ENCODE results near the gene GGCX. TPM values are rescaled to one million over a fixed set of nuclear protein-coding genes. Genes with fewer than 3 reads are reported as not detected.

GGCX gene
- total and polyA plus RNA-seq, 9 of the 15 experiments (the other 6 are each of a cell fraction or from before 2014, with no cell fraction given) = 14.4 to 47.1 (median 28.1) TPM

DNA sequence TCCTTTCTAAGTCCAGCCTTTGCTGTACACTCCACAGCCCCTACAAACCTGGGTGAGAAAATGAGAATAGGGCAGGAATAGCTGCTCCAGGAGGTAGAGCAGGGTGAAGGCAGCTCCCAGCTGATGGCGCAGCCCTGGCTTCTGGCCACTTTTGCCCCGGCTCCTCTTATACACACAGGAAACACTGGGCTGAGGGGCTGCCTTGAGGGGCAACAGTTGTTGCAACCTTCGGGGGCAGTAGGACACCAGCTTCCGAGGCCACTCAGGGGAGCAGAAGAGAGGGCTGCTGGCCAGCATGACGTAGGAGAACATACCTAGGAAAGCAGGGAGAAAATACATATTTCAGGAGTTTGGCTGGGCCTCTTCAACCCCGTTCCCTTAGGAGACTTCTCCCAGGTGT, 8.1 kb downstream of the GGCX start:
- Histone ChIP-seq H3K9me3 (replicated peaks; ENCODE audit: control insufficient read depth, insufficient read depth, low read depth, low read length) (no peaks in the 10 kb centered on the region), H3K27ac (ENCODE audit: extremely low read depth, low read depth, low read length) (no peak overlapping the region), H3K4me3 (no peak overlapping the region), H3K27me3 (ENCODE audit: control insufficient read depth in 2 of 2, insufficient read depth in 2 of 2, low read length in 2 of 2) (no peaks in the 10 kb centered on the region), H3K4me2 (ENCODE audit: insufficient read depth, low read length) (no peak overlapping the region), H3K79me2 (ENCODE audit: control insufficient read depth, insufficient read depth, low read length) (peaks cover 5% of the 10 kb centered on the region; the same call in 1 of the 3 replicates), H3K36me3 (ENCODE audit: control insufficient read depth, insufficient read depth, low read length) (peaks cover 86% of the 10 kb centered on the region), H4K20me1 (replicated peaks; ENCODE audit: control insufficient read depth, insufficient read depth, low read length) (no peaks in the 10 kb centered on the region), H3K9me1 (ENCODE audit: control insufficient read depth, insufficient read depth, low read length) (no peaks in the 10 kb centered on the region), H3K4me1 (replicated peaks in 1 of 2; ENCODE audit: control insufficient read depth in 2 of 2, insufficient read depth in 2 of 2, low read length in 2 of 2) (peaks cover 1 to 3% of the 10 kb centered on the region in 2 experiments; a peak in 3 of 5 replicates), H3K9ac (ENCODE audit: insufficient read depth in 1 of 2, low read depth in 2 of 2, low read length in 2 of 2) (no peak overlapping the region), H2AFZ (ENCODE audit: low read depth, low read length) (no peak overlapping the region)
- CTCF ChIA-PET (ENCODE audit: low intra/inter-chr PET ratio) = interaction anchor here (2.7 to 4.5 kb wide), 2 partner anchors 132 to 161 kb away, joined by 32 to 63 read pairs; no protein-coding TSS in a partner anchor
- 81% methylated on average over 6 of the region's 6 CpGs for WGBS (ENCODE audit: insufficient coverage, low coverage, missing lambda C conversion rate)
- FAIRE-seq = no peak
- in situ Hi-C loops (cut with MboI) (no loop called here), intact Hi-C loops (cut with micrococcal nuclease) (loop anchor here (5.0 kb wide), 1 partner anchor 226 kb away; the partner anchor contains the start of gene TGOLN2)
- ATAC-seq = no peak
- BruUV-seq (replicated peaks) = no TSS peak
- POLR2A ChIA-PET = interaction anchor here (16.3 to 24.3 kb wide), 2 partner anchors 8 to 135 kb away, joined by 358 to 1576 read pairs; partner anchors contain the start of genes CAPG, MAT2A and SH2D6
- no peak for DNase-seq (ENCODE audit: extremely low read depth in 1 of 4, low spot score in 3 of 4)
- no peak for TF ChIP-seq RFX7 (CRISPR knock-in tag; IDR thresholded peaks at IDR 0.05)
- no peak for TF ChIP-seq KDM2B (CRISPR knock-in tag; IDR thresholded peaks at IDR 0.05)
- TF ChIP-seq TFAP4 (CRISPR knock-in tag; IDR thresholded peaks at IDR 0.05; ENCODE audit: borderline replicate concordance) = no peak
- no peak for TF ChIP-seq RREB1 (CRISPR knock-in tag; IDR thresholded peaks at IDR 0.05)
- TF ChIP-seq HNRNPK (IDR thresholded peaks at IDR 0.05; ENCODE audit: low read depth, low read length, poor library complexity, severe bottlenecking) = no peak

All from K562 (cell line).